ENCODE data around the gene AGR2.

The AGR2 gene

GRCh38 chr7:16813232-16813616 is 8.4 kb upstream of the AGR2 start:
- DNase-seq: no peak

GRCh38 chr7:16812542-16813231 is 7.9 kb upstream of the AGR2 start:
- DNase-seq: no peak

GRCh38 chr7:16811551-16811950 is 6.8 kb upstream of the AGR2 start:
- DNase-seq: no peak

- DNase-seq: no peak
Measured at GRCh38 chr7:16810573-16810972, 5.8 kb upstream of the AGR2 start.

- DNase-seq: no peak
Measured at GRCh38 chr7:16810112-16810511, 5.3 kb upstream of the AGR2 start.

DNA sequence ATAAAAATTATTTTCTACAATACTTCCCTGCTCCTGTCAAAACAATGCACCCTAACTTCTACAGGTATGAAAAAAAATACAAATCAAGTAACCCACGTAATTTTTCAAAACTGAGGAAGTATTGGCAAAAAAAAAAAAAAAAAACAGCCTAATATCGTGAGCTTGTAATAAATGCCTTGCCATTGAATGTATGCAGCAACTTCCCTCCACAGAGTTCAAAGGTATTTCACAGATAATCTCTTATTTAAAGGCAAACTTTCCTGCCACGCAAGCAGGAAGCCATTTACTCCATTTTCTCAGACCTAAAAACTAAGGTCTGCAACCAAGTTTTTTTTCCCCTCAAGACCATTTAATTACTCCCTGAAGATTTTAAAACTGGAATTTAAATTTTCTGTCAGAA is 642 bp upstream of the AGR2 start:
- DNase-seq: no peak

GRCh38 chr7:16803881-16804673 is 722 bp downstream of the AGR2 start:
- DNase-seq: no peak

DNA sequence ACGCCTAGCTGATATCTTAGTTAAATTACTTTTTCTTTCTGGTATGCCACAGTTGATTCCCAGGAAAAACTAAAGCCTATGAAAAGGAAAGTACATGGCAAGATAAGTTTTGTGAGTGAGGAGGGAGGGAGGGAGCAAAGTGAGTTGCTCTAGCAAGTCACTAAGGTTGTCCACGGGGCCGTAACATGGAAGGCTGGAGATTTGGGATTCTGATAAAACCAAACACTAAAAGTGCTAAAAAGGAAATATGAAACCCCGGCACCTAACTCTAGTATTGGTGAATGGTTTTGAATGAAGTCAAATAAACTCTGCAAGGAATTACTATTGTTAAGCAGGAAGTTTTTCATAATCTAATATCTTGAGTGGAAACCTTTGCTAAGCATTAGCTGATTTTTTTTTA is 1.7 kb downstream of the AGR2 start:
- no peak for DNase-seq

GRCh38 chr7:16801579-16801978 is 3.2 kb downstream of the AGR2 start:
- no peak for DNase-seq

GRCh38 chr7:16801111-16801542 is 3.7 kb downstream of the AGR2 start:
- DNase-seq: no peak

GRCh38 chr7:16795624-16796023 is 9.2 kb downstream of the AGR2 start:
- DNase-seq: no peak

DNA sequence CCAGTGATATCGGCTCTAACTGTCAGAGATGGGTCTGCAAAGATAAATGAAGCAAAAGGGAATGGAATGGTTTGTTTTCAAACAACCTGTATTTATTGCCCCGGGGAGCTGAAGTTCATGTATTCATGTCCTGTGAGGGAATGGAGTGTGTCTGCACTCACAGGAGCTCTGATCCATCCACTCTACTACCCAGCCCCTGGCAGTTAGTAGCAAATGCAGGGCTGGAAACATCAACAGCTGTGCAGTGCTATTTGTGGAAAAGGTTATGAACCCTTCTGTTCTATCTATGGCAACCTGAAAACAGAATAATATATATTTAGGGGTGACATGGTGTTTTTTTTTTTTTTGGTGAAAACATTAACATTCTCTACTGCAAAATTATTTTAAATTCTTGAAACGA is 9.8 kb downstream of the AGR2 start:
- DNase-seq: no peak

DNA sequence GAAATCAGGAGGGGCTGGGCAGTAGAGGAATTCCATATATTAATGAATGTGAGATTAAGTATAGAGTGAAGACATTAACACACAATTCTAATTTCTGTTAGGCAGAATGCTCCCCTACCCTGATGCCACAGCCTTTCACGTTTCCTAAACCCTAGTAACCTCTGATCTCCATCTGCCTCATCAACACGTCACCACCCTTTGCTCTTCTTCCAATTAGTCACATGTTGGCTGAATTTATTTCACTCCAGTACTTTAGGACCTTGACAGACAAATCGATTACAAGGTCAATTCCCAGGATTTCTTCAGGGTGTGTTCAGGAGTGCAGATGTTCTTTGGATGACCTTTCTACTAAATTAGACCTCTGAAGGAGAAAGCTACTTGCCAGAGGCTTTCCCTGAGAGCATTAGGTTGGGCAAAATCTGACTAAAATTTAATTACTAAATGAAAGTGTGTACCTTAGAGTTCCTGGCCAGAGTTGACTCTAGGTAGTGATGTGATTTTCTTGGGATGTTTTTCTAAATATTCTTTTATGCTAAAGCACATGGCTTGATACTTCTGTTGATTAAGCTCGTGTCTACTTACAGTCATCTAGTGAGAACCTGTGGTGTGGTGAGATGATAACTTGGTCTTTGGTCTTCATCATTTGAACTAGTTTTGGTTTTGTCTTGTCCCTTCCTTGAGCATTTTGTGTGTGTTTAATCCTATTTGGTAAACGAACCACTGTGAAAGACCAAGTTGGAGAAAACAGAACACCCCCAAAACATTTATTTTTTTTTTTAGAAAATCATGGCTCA is 12.7 kb downstream of the AGR2 start:
- DNase-seq: no peak

GRCh38 chr7:16791071-16791470 is 13.7 kb downstream of the AGR2 start:
- no peak for DNase-seq

DNA sequence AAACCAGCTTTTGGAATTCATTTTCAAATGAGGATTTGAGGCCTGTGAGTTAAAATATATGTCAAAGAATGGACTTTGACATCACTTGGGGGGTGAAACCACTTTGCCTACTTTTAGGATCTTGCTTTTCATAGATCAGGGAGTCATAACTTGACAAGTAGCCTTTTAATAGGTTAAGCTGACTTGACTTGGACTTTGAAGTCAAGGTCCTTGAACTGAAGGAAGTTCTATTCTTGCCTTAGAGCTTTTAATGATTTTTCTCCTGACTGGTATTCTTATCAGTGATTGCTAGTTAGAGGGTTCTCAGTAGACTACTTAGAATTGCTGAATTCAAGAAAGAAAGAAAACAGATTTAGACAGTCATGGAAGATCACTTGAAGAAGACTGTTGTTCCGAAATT is 17.7 kb downstream of the AGR2 start:
- no peak for DNase-seq

GRCh38 chr7:16786257-16786656 is 18.5 kb downstream of the AGR2 start:
- no peak for DNase-seq

DNA sequence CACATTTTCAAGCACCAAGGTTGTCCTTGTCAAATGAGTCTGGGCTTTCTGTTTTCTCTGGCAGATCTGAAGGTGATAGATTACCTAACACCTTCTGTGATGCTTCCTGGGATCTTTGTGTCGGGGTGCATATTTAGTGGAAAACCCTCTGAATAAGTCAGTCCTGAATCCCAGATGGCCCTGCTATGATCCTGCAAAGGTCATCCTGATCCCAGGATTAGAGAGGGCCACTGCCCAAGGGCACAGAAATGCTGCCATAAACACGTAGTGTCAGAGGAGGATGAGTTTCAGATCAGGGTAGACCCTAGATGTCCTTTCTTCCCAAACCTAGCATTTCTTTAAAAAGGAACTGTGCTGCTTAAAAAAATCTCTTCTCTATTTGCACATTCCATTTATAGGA is 19.0 kb downstream of the AGR2 start:
- no peak for DNase-seq

DNA sequence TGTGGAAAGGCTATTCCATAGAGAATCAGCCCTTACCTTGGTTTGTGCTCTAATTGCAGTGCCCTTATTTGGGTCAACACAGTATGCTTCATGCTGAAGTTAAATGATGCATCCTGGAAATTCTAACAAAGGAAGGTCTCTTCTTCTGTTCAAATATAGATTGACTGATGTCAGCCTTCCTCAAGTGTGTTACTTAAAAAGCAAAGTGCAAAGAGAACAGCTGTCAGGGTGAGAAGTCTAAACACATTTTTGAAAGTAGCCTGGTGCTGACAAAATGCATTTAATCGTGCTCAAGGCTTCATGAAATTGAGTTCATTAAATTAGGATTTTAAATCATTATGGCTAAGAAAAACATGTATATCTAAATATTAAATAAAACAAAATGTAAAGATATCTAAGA is 19.5 kb downstream of the AGR2 start:
- DNase-seq: no peak

DNA sequence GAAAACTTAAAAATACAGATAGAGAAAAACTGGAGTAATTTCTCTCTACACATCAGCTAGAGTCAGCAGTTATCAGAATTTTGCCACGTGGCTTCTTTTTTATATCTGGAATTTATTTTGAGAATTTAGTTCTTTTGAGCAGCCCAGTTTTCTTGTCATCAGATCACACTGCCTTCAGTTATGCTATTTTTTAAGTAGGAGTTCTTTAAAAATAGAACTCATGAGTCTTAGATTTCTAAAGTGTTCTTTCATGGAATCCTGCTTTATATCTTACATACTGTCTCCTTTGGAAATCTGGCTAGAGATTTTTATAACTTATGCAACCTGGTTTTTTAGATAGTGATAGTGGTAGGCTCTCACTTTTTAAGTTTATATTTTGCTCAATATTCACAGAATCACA is 24.2 kb downstream of the AGR2 start:
- no peak for DNase-seq

GRCh38 chr7:16779051-16779450 is 25.7 kb downstream of the AGR2 start:
- DNase-seq: no peak

GRCh38 chr7:16778476-16778875 is 26.3 kb downstream of the AGR2 start:
- no peak for DNase-seq

GRCh38 chr7:16776053-16776452 is 28.7 kb downstream of the AGR2 start:
- DNase-seq: no peak

All from nucleus accumbens (tissue), 56 donors.